Measurements from ENCODE around the gene PCDH15.
"Not testable (repeated sequence)": the region's sequence is repeated elsewhere in the genome, so short reads cannot be mapped to it uniquely, and the experiment has no call there.

DNA sequence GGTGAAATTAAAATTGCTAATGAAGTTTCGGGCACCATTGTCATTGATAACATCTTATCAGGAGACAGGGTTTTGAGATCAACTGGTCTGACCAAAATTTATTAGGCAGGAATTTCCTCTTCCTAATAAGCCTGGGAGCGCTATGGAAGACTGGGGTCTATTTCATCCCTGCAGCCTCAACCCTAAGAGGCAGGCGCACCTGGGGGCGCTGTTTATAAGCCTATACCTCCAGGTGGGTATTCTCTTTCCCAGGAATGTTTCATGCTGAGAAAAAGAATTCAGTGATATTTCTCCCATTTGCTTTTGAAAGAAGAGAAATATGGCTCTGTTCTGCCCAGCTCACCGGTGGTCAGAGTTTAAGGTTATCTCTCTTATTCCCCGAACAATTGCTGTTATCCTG, 406.4 kb downstream of the PCDH15 start:
- not testable (repeated sequence) for TF ChIP-seq POLR2AphosphoS5, POLR2A (IDR thresholded peaks at IDR 0.05)
- TF ChIP-seq, protein P1, sequence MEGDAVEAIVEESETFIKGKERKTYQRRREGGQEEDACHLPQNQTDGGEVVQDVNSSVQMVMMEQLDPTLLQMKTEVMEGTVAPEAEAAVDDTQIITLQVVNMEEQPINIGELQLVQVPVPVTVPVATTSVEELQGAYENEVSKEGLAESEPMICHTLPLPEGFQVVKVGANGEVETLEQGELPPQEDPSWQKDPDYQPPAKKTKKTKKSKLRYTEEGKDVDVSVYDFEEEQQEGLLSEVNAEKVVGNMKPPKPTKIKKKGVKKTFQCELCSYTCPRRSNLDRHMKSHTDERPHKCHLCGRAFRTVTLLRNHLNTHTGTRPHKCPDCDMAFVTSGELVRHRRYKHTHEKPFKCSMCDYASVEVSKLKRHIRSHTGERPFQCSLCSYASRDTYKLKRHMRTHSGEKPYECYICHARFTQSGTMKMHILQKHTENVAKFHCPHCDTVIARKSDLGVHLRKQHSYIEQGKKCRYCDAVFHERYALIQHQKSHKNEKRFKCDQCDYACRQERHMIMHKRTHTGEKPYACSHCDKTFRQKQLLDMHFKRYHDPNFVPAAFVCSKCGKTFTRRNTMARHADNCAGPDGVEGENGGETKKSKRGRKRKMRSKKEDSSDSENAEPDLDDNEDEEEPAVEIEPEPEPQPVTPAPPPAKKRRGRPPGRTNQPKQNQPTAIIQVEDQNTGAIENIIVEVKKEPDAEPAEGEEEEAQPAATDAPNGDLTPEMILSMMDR (IDR thresholded peaks at IDR 0.05), result not testable (repeated sequence)
